Muscle layer of duodenum (tissue), 2 donors: Measurements from ENCODE around the gene ZNF385A.
A peak's percentile ranks its signal among the peaks of the same experiment; 100 is the strongest.

Experiments used
- H3K27ac ChIP-seq: one replicate; pipeline ENCODE4 v1.7.0; 2013; ENCODE audit warnings: mild to moderate bottlenecking, low read length
- H3K27me3 ChIP-seq: one replicate; pipeline ENCODE4 v1.7.0; 2013; ENCODE audit warnings: low read depth, mild to moderate bottlenecking, control low read depth, low read length
- H3K36me3 ChIP-seq, 2 donors: one replicate each; pipeline ENCODE4 v1.7.0; 2013; ENCODE audit warnings: low read length in 2 of 2, control low read depth in 1 of 2, mild to moderate bottlenecking in 1 of 2; ENCODE audit not compliant: insufficient read depth in 2 of 2, control insufficient read depth in 1 of 2
- H3K4me1 ChIP-seq, 2 donors: one replicate each; pipeline ENCODE4 v1.7.0; 2013; ENCODE audit warnings: low read length in 2 of 2, mild to moderate bottlenecking in 2 of 2, control low read depth in 1 of 2, moderate library complexity in 1 of 2; ENCODE audit not compliant: insufficient read depth in 2 of 2, control insufficient read depth in 1 of 2
- H3K4me3 ChIP-seq, 2 donors: one replicate each; pipeline ENCODE4 v1.7.0; 2013; ENCODE audit warnings: low read length in 2 of 2, low read depth in 1 of 2, mild to moderate bottlenecking in 1 of 2
- H3K9me3 ChIP-seq, 2 donors: one replicate each; pipeline ENCODE4 v1.7.0; 2013; ENCODE audit warnings: low read length in 2 of 2, control low read depth in 1 of 2, mild to moderate bottlenecking in 1 of 2; ENCODE audit not compliant: control insufficient read depth in 1 of 2
- donor health status: healthy.

Gene ZNF385A

DNA sequence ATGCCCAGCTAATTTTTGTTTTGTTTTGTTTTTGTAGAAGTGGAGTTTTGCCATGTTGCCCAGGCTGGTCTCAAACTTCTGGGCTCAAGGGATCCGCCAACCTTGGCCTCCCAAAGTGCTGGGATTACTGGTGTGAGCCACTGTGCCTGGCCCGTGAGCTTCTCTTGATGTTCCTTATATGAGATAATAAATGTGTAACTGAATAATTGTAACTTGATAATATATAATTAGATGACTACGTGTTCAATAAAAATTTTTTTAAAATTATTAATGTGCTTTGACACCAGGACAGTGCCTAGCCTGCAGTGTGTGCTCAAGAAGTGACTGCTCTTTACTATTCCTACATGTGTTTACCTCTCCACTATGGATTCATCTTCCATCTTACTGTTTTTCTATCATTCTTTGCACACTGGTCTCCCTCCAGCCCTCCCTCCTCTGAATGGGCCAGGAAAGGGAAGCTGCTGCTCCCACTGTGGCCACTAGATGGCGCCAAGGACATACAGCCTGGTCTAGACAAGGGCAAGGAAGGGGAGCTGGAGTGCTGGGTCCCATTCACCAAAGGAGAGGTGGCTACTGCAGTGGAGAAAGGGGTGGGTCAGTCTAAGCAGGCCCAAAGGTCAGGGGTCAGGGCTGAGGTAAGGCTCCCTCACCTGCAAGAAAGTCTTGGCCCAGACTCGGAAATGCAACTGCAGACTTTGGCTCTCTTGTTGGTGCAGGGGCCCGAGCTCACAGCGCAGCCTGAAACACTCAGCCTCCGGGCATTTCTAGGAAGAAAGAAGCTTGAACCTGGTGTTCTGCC lies 14.7 kb upstream of the ZNF385A start:
- Histone ChIP-seq H3K27ac (no peak overlapping the region), H3K36me3 (peaks cover 72 to 95% of the 10 kb centered on the region in 2 donors)

DNA sequence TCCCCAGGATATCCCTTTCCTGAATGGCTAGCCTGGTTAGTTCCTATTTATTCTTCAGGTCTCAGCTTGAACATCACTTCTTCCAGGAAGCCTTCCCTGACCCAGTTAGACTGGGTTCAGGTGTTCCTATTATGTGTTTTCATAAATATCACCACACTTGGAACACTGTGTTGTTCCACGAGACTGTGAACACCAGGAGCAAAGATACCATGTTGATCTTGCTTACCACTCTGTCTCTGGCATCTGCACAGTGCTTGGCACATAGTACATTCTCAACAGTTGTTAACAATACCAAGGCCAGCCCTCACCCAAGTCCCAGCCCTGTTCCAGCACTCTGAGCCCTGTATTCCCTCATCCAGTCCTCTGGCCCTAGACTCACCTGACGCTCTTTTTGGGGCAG lies 13.7 kb upstream of the ZNF385A start:
- no peaks in the 10 kb centered on the region for H3K9me3 ChIP-seq
- no peak overlapping the region for H3K27ac ChIP-seq
- H3K4me3 ChIP-seq, result no peak overlapping the region
- no peaks in the 10 kb centered on the region for H3K27me3 ChIP-seq
- peaks cover 0 to 9% of the 10 kb centered on the region in 2 donors for H3K4me1 ChIP-seq
- peaks cover 68 to 86% of the 10 kb centered on the region in 2 donors for H3K36me3 ChIP-seq

More for the DNA sequence above, 14.7 kb upstream of the ZNF385A start:
- Histone ChIP-seq H3K4me1 (peaks cover 0 to 6% of the 10 kb centered on the region in 2 donors), H3K4me3 (no peak overlapping the region), H3K27me3 (no peaks in the 10 kb centered on the region), H3K9me3 (no peaks in the 10 kb centered on the region)

- Histone ChIP-seq H3K27ac (no peak overlapping the region), H3K4me1 (peaks cover 0 to 13% of the 10 kb centered on the region in 2 donors), H3K27me3 (no peaks in the 10 kb centered on the region), H3K36me3 (peaks cover 63 to 80% of the 10 kb centered on the region in 2 donors), H3K9me3 (no peaks in the 10 kb centered on the region), H3K4me3 (no peak overlapping the region)
These were observed 12.6 kb upstream of the ZNF385A start for GRCh38 chr12:54397157-54397556.

DNA sequence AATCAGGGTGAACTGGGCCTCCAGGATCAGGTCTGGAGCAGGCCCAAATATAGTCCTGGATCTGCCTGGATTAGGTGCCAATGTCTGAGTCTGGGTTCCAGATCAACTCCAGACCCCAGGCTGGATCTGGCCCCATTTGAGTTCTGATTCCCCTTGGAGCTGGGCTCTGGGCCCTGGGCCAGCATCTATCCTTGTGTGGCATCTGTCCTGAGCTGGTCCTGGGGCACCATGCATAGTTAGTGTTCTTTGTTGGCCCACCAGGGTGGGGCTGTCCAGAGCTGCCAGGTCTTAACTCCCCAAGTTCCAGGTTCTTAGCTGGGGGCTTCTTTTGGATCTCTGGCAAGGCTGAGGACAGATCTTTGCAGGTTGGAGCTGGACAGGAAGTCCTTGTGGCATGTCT lies 11.0 kb upstream of the ZNF385A start:
- Histone ChIP-seq H3K9me3 (no peaks in the 10 kb centered on the region), H3K27ac (no peak overlapping the region), H3K36me3 (peaks cover 47 to 64% of the 10 kb centered on the region in 2 donors), H3K27me3 (no peaks in the 10 kb centered on the region), H3K4me1 (peaks cover 0 to 19% of the 10 kb centered on the region in 2 donors), H3K4me3 (no peak overlapping the region)

- Histone ChIP-seq H3K27me3 (no peaks in the 10 kb centered on the region), H3K36me3 (peaks cover 42 to 59% of the 10 kb centered on the region in 2 donors), H3K27ac (no peak overlapping the region)
These were observed 10.5 kb upstream of the ZNF385A start for GRCh38 chr12:54394986-54395385.

DNA sequence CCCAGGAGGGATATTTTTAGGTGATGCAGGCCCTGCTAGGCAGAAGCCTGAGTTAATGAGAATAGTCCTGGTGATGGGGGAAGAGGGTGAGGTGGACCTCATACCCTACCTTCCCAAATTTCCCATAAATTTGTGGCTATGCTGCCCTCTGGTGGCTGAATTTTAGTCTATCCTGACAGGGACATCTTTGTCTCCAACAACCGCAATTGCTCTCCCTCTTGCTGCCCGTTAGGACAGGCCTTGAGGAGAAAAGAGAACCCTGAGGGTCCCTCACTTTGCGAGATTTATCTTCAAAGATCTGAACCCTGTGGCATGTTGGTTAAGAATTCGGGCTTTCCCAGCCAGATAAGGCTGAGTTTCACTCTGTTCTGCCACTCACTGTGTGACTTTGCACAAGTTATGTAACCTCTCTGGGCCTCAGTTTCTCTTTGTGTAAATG lies 9.8 kb upstream of the ZNF385A start:
- no peak overlapping the region for H3K4me3 ChIP-seq
- H3K36me3 ChIP-seq, result peaks cover 35 to 52% of the 10 kb centered on the region in 2 donors
- H3K27me3 ChIP-seq, result no peaks in the 10 kb centered on the region
- H3K27ac ChIP-seq, result no peak overlapping the region
- peaks cover 0 to 19% of the 10 kb centered on the region in 2 donors for H3K4me1 ChIP-seq
- H3K9me3 ChIP-seq, result no peaks in the 10 kb centered on the region

More at GRCh38 chr12:54394986-54395385, 10.5 kb upstream of the ZNF385A start:
- Histone ChIP-seq H3K9me3 (no peaks in the 10 kb centered on the region), H3K4me3 (no peak overlapping the region), H3K4me1 (peaks cover 0 to 19% of the 10 kb centered on the region in 2 donors)

- H3K27ac ChIP-seq, result no peak overlapping the region
These were observed 9.2 kb upstream of the ZNF385A start for GRCh38 chr12:54393743-54394142.

GRCh38 chr12:54393207-54393609 lies 8.7 kb upstream of the ZNF385A start:
- Histone ChIP-seq H3K4me1 (peaks cover 0 to 19% of the 10 kb centered on the region in 2 donors), H3K4me3 (no peak overlapping the region), H3K27me3 (no peaks in the 10 kb centered on the region), H3K9me3 (no peaks in the 10 kb centered on the region), H3K36me3 (peaks cover 31 to 41% of the 10 kb centered on the region in 2 donors), H3K27ac (no peak overlapping the region)

More at GRCh38 chr12:54393743-54394142, 9.2 kb upstream of the ZNF385A start:
- Histone ChIP-seq H3K27me3 (no peaks in the 10 kb centered on the region), H3K36me3 (peaks cover 35 to 46% of the 10 kb centered on the region in 2 donors), H3K4me1 (peaks cover 0 to 19% of the 10 kb centered on the region in 2 donors), H3K4me3 (no peak overlapping the region), H3K9me3 (no peaks in the 10 kb centered on the region)

GRCh38 chr12:54392485-54393206 lies 8.1 kb upstream of the ZNF385A start:
- Histone ChIP-seq H3K4me3 (no peak overlapping the region), H3K36me3 (peaks cover 25 to 35% of the 10 kb centered on the region in 2 donors), H3K9me3 (no peaks in the 10 kb centered on the region), H3K27ac (no peak overlapping the region), H3K27me3 (no peaks in the 10 kb centered on the region), H3K4me1 (peaks cover 3 to 19% of the 10 kb centered on the region in 2 donors)

DNA sequence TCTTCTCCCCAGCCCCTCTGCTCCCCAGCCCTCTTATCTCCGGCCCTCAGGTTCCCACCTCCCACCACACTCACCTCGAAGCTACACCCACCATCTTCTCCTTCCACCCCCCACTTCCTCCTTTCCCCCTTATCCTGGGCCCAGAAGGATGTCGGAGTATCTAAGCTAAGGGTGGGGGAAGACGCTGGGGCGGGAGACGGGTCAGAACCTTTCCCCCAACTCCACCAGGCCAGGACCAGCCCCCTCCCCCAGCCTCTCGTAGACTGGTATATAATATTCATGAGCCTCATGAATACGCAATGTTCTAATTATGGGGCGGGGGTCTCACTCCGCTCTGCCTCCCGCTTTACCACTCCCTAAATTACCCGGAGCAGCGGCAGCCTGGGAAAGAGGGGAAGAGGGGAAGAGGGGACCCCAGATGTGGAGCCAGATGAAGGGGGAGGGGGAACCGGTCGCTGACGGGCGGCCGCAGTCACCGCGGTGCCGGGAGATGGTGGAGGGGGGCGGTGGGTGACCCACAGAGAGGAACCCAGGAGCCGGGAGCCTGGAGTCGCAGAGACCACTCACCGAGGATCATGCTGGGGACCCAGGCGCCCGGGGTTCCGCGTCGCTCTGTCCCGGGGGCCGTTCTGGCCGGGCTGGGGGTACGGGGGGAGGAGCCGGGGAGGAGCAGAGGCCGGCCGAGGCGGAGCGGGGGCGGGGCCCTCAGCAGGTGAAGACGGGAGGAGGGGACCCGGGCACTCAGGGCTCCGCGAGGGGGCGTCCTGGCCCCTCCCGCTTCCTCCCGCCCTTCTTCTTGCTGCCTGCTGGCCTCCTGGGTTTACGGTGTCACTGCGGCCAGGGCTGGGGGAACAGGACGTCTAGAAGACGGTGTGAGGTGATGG lies 6.4 kb upstream of the ZNF385A start:
- Histone ChIP-seq H3K4me1 (peaks cover 6 to 17% of the 10 kb centered on the region in 2 donors), H3K4me3 (peak overlapping the region in 1 of 2 donors; percentile 47), H3K9me3 (no peaks in the 10 kb centered on the region), H3K27me3 (no peaks in the 10 kb centered on the region), H3K27ac (no peak overlapping the region), H3K36me3 (peaks cover 9 to 18% of the 10 kb centered on the region in 2 donors)
